Osteoblast (primary cell): ENCODE data around the gene ZNF813. TPM values are rescaled to one million over a fixed set of nuclear protein-coding genes. Genes with fewer than 3 reads are reported as not detected.

Experiments
- DNase-seq: peaks from one replicate; pipeline ENCODE4 v3.0.0; 2011; ENCODE audit warnings: low spot score, mixed read lengths; ENCODE audit not compliant: insufficient read length; ENCODE audit errors: missing footprints
- H2AFZ ChIP-seq: 2 replicates; pipeline ENCODE4 v1.6.0; 2011; ENCODE audit warnings: mild to moderate bottlenecking, low read length
- H3K27ac ChIP-seq: 2 replicates; pipeline ENCODE4 v1.5.1; 2011; ENCODE audit warnings: mild to moderate bottlenecking, low read depth, low read length, moderate library complexity
- H3K27me3 ChIP-seq: 2 replicates; pipeline ENCODE4 v1.6.0; 2012; ENCODE audit warnings: mild to moderate bottlenecking, control low read depth, inconsistent platforms, low read length, moderate library complexity; ENCODE audit not compliant: insufficient read depth
- H3K36me3 ChIP-seq: 2 replicates; pipeline ENCODE4 v1.5.1; 2011; ENCODE audit warnings: mild to moderate bottlenecking, low read length, control low read depth, moderate library complexity; ENCODE audit not compliant: insufficient read depth
- H3K4me1 ChIP-seq: 2 replicates; pipeline ENCODE4 v1.5.1; 2011; ENCODE audit warnings: mild to moderate bottlenecking, low read length, control low read depth, moderate library complexity; ENCODE audit not compliant: insufficient read depth
- H3K4me2 ChIP-seq: 2 replicates; pipeline ENCODE4 v1.6.0; 2011; ENCODE audit warnings: mild to moderate bottlenecking, low read length; ENCODE audit not compliant: insufficient read depth
- H3K4me3 ChIP-seq: fragments of 200-600 bp; sonication (generic); 3 replicates; pipeline ENCODE4 v1.5.1; 2012; ENCODE audit warnings: mild to moderate bottlenecking, low read length, inconsistent platforms; ENCODE audit not compliant: insufficient read depth
- H3K79me2 ChIP-seq: 2 replicates; pipeline ENCODE4 v1.6.0; 2012; ENCODE audit warnings: mild to moderate bottlenecking, low read length, control low read depth, inconsistent platforms; ENCODE audit not compliant: insufficient read depth
- H3K9me3 ChIP-seq: 2 replicates; pipeline ENCODE4 v1.5.1; 2011; ENCODE audit warnings: low read depth, low read length, control low read depth
- H4K20me1 ChIP-seq: 2 replicates; pipeline ENCODE4 v1.6.0; 2012; ENCODE audit warnings: mild to moderate bottlenecking, low read length, control low read depth; ENCODE audit not compliant: insufficient read depth
- total RNA-seq: library from RNA; depleted of rRNA; stranded (reverse); fragments of >200 nt; gene quantifications from 2 replicates; pipeline ENCODE4 v1.2.3, GENCODE V29; 2012
- TF ChIP-seq, protein P1 (sequence below): IDR thresholded peaks from 2 replicates; pipeline ENCODE4 v1.5.1; 2011; ENCODE audit warnings: mild to moderate bottlenecking, low read depth, low read length, moderate library complexity; ENCODE audit errors: extremely low read depth

ZNF813 gene
- total RNA-seq, 1 donor, result 3.6 TPM

DNA sequence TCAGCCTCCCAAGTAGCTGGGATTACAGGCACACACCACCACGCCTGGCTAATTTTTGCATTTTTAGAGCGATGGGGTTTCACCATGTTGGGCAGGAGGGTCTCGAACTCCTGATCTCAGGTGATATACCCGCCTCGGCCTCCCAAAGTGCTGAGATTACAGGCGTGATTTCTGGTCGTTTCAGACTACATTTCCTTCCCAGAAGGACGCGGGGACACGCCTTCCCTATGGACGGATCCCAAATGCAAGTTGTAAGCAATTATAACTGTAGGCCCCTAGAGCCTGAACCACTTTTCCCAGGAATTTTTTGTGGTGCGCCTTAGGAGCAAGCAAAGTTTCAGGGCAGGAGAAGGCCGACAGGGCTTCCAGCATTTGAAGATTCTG lies 52.6 kb downstream of the ZNF813 start:
- H3K9me3 ChIP-seq, result no peaks in the 10 kb centered on the region
- peaks cover 12% of the 10 kb centered on the region for H3K4me1 ChIP-seq
- no peaks in the 10 kb centered on the region for H3K36me3 ChIP-seq
- H2AFZ ChIP-seq, result peak overlapping the region; percentile 97
- H3K4me3 ChIP-seq, result peak overlapping the region; percentile 81
- peak overlapping the region; percentile 91 for H3K4me2 ChIP-seq
- H3K79me2 ChIP-seq, result peaks cover 7% of the 10 kb centered on the region
- no peak for DNase-seq
- H3K27me3 ChIP-seq, result no peaks in the 10 kb centered on the region
- H4K20me1 ChIP-seq, result no peaks in the 10 kb centered on the region
- TF ChIP-seq, protein P1, sequence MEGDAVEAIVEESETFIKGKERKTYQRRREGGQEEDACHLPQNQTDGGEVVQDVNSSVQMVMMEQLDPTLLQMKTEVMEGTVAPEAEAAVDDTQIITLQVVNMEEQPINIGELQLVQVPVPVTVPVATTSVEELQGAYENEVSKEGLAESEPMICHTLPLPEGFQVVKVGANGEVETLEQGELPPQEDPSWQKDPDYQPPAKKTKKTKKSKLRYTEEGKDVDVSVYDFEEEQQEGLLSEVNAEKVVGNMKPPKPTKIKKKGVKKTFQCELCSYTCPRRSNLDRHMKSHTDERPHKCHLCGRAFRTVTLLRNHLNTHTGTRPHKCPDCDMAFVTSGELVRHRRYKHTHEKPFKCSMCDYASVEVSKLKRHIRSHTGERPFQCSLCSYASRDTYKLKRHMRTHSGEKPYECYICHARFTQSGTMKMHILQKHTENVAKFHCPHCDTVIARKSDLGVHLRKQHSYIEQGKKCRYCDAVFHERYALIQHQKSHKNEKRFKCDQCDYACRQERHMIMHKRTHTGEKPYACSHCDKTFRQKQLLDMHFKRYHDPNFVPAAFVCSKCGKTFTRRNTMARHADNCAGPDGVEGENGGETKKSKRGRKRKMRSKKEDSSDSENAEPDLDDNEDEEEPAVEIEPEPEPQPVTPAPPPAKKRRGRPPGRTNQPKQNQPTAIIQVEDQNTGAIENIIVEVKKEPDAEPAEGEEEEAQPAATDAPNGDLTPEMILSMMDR, result no peak
- H3K27ac ChIP-seq, result peak overlapping the region; percentile 64

DNA sequence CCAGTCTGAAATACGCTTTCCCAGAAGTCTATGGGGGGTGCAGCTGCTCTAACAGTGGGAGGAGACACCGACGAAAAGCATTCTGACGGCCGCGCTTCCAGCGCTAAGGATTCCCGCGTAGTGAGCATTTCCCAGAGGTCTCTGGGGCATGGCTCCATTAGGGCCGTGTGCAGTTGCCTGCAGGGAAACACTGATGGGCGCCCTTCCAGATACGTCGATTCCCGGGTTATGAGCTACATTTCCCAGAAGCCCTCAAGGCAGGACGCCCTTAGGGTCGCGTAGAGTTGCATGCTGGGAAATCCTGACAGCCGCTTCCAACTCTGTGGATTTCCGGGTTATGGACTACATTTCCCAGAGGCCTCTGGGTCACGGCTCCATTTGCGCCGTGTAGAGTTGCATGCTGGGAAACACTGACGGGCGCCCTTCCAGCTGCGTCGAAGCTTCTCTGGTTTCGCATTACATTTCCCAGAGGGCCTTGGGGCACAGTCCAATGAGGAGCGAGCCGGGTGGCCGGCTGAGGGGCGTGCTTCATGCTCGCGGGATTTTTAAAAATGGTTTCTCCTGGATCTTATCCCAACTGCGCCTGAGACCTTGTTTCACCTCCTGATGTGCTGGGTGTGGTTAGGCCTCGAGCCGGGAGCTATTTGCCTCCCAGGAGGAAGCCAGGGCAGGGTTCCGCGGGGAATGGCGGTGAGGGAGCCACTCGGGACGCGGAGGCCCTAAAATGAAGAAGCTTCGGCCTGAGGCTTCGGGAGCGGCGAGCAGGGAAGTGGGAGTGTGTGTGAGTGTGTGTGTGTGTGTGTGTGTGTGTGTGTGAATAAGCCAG lies 53.2 kb downstream of the ZNF813 start:
- Histone ChIP-seq H4K20me1 (no peaks in the 10 kb centered on the region), H3K36me3 (no peaks in the 10 kb centered on the region), H3K27ac (peak overlapping the region; percentile 64), H2AFZ (peak overlapping the region; percentile 97), H3K9me3 (no peaks in the 10 kb centered on the region), H3K79me2 (peaks cover 7% of the 10 kb centered on the region), H3K4me3 (peak overlapping the region; percentile 81), H3K4me2 (peak overlapping the region; percentile 91), H3K4me1 (peaks cover 12% of the 10 kb centered on the region), H3K27me3 (no peaks in the 10 kb centered on the region)
- DNase-seq, result peak; percentile 97
- TF ChIP-seq, protein P1, result no peak

DNA sequence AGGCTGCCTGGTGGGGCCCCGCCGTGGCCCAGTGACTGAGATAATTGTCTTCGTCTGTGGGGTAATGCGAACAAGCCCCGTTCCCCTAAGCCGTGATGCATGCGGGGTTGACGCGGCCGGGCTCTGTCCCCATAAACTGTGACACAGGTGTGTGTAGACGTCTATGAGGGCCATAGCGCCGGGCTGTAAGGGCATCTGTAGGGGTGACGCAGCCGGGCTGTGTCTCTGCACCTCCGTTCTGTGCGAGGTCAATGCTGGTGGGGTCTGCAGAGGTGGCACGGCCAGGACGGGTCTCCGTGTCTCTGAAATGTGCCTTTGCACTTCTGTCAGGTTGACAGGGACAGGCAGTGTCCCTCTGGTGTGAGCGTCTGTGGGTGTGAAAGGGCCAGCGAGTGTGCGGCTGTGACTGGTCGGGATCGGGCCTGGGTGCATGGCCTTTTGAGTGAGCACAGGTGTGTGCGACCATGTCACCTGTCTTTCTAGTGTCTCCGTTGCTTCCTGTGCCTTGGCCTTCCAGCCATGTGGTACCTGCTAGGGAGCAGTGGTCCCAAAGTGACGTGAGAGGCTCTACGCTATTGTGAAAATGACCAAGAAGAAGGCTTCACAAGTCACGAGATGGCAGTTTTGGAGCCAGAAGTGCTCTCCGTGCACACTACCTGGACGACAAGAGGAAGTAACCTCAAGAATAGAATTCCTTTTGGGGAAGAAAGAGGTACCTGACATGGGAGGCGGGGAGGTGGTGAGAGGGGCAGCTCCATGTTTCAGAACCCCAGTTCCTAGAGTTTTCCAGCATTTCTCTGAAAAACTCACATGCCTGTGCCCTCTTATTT lies 54.1 kb downstream of the ZNF813 start:
- Histone ChIP-seq H3K4me3 (peak overlapping the region; percentile 81), H3K27me3 (no peaks in the 10 kb centered on the region), H3K79me2 (peaks cover 7% of the 10 kb centered on the region), H3K9me3 (peaks cover 2% of the 10 kb centered on the region), H2AFZ (peak overlapping the region; percentile 94), H3K4me2 (peak overlapping the region; percentile 91), H4K20me1 (no peaks in the 10 kb centered on the region), H3K36me3 (no peaks in the 10 kb centered on the region), H3K27ac (peak overlapping the region; percentile 29), H3K4me1 (peaks cover 12% of the 10 kb centered on the region)
- DNase-seq, result no peak
- TF ChIP-seq, protein P1, result no peak

DNA sequence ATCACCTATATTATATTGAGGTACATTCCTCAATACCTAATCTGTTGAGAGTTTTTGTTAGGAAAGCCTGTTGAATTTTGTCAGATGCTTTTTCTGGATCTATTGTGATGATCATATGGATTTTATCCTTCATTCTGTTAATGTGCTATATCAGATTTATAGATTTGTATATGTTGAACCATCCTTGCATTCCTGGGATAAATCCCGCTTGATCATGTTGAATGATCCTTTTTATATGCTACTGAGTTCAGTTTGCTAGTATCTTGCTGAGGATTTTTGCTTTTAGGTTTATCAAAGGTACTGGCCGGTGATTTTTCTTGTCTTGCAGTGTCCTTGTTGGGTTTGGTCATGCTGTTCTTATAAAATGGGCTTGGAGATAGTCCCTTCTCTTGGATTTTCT lies 58.4 kb downstream of the ZNF813 start:
- H3K79me2 ChIP-seq, result peaks cover 7% of the 10 kb centered on the region

More for the DNA sequence above, 58.4 kb downstream of the ZNF813 start:
- H2AFZ ChIP-seq, result no peak overlapping the region
- no peak overlapping the region for H3K4me2 ChIP-seq
- H3K36me3 ChIP-seq, result no peaks in the 10 kb centered on the region
- H3K9me3 ChIP-seq, result peaks cover 2% of the 10 kb centered on the region
- H4K20me1 ChIP-seq, result no peaks in the 10 kb centered on the region
- DNase-seq, result no peak
- H3K4me3 ChIP-seq, result no peak overlapping the region
- H3K4me1 ChIP-seq, result peaks cover 8% of the 10 kb centered on the region
- TF ChIP-seq, protein P1, result no peak
- no peaks in the 10 kb centered on the region for H3K27me3 ChIP-seq
- no peak overlapping the region for H3K27ac ChIP-seq
